Measurements from ENCODE around the gene RAB6B.

DNA sequence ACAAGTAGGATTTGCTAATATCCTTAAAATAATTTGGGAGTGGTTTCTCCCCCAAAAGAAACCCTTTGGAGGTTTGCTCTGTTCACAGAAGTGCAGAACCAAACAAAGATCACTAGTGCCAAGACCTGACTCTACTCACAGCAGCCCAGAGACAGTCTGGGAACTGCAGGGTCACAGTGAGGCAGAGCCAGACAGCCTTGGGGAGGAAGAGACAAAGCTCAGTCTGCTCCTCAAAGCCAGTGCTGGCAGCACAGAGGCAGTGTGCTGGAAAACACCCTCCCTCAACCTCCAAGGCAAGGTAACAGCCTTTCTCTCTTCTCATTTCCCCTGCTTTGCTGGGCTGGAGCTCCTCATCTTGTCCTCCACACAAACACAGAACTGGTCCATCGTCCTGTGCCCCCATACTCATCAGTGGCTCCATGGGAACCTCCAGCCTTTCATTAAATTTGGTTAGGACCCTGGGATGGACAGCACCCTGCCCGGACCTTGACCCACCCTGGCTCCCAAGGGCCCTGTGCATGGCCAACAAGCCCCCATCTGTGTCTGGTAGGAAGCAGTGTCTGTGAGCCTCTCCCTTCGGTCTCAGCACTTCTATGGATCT, 12.6 kb downstream of the RAB6B start:
- TF ChIP-seq, protein P1, sequence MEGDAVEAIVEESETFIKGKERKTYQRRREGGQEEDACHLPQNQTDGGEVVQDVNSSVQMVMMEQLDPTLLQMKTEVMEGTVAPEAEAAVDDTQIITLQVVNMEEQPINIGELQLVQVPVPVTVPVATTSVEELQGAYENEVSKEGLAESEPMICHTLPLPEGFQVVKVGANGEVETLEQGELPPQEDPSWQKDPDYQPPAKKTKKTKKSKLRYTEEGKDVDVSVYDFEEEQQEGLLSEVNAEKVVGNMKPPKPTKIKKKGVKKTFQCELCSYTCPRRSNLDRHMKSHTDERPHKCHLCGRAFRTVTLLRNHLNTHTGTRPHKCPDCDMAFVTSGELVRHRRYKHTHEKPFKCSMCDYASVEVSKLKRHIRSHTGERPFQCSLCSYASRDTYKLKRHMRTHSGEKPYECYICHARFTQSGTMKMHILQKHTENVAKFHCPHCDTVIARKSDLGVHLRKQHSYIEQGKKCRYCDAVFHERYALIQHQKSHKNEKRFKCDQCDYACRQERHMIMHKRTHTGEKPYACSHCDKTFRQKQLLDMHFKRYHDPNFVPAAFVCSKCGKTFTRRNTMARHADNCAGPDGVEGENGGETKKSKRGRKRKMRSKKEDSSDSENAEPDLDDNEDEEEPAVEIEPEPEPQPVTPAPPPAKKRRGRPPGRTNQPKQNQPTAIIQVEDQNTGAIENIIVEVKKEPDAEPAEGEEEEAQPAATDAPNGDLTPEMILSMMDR (IDR thresholded peaks at IDR 0.05), result no peak
- TF ChIP-seq POLR2AphosphoS5 (IDR thresholded peaks at IDR 0.05), result no peak
- TF ChIP-seq POLR2A (IDR thresholded peaks at IDR 0.05), result no peak

All from breast epithelium (tissue), 3 donors.